ENCODE measurements around the gene NECTIN1.

The NECTIN1 gene

GRCh38 chr11:119755356-119756071 is 26.5 kb upstream of the NECTIN1 start:
- FAIRE-seq = no peak

- FAIRE-seq = no peak
Observed at GRCh38 chr11:119754656-119755355, 25.8 kb upstream of the NECTIN1 start.

GRCh38 chr11:119754199-119754598 is 25.2 kb upstream of the NECTIN1 start:
- no peak for FAIRE-seq

GRCh38 chr11:119752946-119753345 is 23.9 kb upstream of the NECTIN1 start:
- FAIRE-seq = no peak

- FAIRE-seq = no peak
Observed at GRCh38 chr11:119752345-119752871, 23.4 kb upstream of the NECTIN1 start.

- FAIRE-seq = no peak
Observed at GRCh38 chr11:119750056-119750455, 21.1 kb upstream of the NECTIN1 start.

- no peak for FAIRE-seq
Observed at GRCh38 chr11:119749006-119749565, 20.1 kb upstream of the NECTIN1 start.

- FAIRE-seq = no peak
Observed at GRCh38 chr11:119747868-119748660, 19.1 kb upstream of the NECTIN1 start.

- no peak for FAIRE-seq
Observed at GRCh38 chr11:119745776-119746535, 17.0 kb upstream of the NECTIN1 start.

- FAIRE-seq = no peak
Observed at GRCh38 chr11:119745112-119745511, 16.1 kb upstream of the NECTIN1 start.

GRCh38 chr11:119744577-119744976 is 15.6 kb upstream of the NECTIN1 start:
- FAIRE-seq = no peak

GRCh38 chr11:119743006-119743405 is 14.0 kb upstream of the NECTIN1 start:
- no peak for FAIRE-seq

- FAIRE-seq = no peak
Observed at GRCh38 chr11:119742263-119742861, 13.4 kb upstream of the NECTIN1 start.

- no peak for FAIRE-seq
Observed at GRCh38 chr11:119741369-119742262, 12.6 kb upstream of the NECTIN1 start.

GRCh38 chr11:119739975-119740374 is 11.0 kb upstream of the NECTIN1 start:
- FAIRE-seq = no peak

- FAIRE-seq = no peak
Observed at GRCh38 chr11:119739021-119739703, 10.2 kb upstream of the NECTIN1 start.

- FAIRE-seq = no peak
Observed at GRCh38 chr11:119738059-119738439, 9.0 kb upstream of the NECTIN1 start.

GRCh38 chr11:119737366-119738058 is 8.5 kb upstream of the NECTIN1 start:
- FAIRE-seq = no peak

- FAIRE-seq = no peak
Observed at GRCh38 chr11:119734788-119735187, 5.8 kb upstream of the NECTIN1 start.

Data from A204.1 (cell line).